IPS DF 19.7 (cell line): ENCODE results near the gene RIBC1.
A peak's percentile ranks its signal among the peaks of the same experiment; 100 is the strongest.
"Not testable (repeated sequence)": the region's sequence is repeated elsewhere in the genome, so short reads cannot be mapped to it uniquely, and the experiment has no call there.

Experiments used
- DNase-seq: peaks from one replicate; pipeline ENCODE4 v3.0.0-alpha.2; 2013; ENCODE audit warnings: low read depth, low spot score

RIBC1 gene

GRCh38 chrX:53435997-53436396, 13.3 kb downstream of the RIBC1 start:
- DNase-seq: no peak

- DNase-seq: no peak
Measured at GRCh38 chrX:53437206-53437605, 14.5 kb downstream of the RIBC1 start.

- DNase-seq: no peak
Measured at GRCh38 chrX:53438174-53438831, 15.6 kb downstream of the RIBC1 start.

DNA sequence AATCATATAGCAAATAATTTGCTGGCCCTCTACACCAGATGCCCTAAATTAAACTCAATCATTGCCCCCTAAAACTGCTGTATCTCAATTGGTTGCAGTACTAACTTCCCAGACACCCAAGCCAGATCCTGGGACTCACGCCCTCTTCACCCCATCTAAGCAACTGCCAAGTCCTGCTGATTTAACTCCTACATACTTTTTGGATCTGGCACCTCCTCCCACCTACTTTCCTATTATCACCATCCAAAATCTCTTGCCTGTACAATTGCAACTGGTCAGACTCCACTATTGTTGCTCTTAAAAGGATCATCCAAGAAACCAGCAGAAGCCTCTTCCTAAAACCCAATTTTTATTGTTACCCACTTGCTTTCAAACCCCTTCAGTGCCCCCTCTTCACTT, 16.2 kb downstream of the RIBC1 start:
- DNase-seq: no peak

- DNase-seq: no peak
Measured at GRCh38 chrX:53440101-53440500, 17.4 kb downstream of the RIBC1 start.

DNA sequence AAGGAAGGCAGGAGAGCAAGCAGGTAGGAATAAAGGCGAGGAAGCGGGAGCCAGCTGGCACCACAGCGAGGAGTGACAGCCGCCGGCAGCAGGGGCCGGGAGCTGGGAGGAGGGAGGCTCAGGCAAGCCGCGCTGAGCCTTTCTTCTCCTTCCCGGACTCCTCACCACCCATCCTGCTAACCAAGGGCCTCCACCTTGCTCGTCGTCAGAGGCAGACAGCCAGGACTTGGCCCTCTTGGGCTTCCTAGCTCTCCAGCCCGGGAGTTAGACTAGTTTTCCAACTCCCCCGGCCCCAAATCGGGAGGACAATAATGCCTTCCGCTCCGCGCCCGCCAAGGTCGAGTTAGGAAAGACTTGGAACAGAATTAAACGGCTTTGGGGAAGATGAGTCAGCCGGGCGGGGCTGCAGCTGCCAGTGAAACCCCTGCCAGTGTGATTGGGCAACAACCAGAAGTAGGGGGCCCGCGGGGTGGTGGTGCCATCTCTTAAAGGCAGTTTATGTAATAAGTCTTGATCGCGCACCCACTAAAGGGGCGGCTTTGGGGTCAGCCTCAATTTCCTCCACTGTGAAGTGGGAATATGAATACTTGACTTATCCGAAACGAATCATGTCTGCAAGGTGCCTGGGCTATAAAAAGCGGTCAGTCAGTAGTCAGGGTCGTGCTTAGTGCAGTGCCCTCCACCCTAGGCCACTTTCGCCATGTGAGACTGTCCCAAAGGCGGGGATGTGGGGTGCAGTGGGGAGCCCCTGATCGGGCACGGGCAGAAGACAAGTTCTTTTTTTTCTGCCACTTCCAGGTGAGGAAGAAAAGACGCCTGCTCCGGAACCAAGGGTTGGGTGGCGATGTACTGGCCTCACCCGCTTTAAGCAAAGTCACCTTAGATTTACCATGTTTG, 18.2 kb downstream of the RIBC1 start:
- no peak for DNase-seq

DNA sequence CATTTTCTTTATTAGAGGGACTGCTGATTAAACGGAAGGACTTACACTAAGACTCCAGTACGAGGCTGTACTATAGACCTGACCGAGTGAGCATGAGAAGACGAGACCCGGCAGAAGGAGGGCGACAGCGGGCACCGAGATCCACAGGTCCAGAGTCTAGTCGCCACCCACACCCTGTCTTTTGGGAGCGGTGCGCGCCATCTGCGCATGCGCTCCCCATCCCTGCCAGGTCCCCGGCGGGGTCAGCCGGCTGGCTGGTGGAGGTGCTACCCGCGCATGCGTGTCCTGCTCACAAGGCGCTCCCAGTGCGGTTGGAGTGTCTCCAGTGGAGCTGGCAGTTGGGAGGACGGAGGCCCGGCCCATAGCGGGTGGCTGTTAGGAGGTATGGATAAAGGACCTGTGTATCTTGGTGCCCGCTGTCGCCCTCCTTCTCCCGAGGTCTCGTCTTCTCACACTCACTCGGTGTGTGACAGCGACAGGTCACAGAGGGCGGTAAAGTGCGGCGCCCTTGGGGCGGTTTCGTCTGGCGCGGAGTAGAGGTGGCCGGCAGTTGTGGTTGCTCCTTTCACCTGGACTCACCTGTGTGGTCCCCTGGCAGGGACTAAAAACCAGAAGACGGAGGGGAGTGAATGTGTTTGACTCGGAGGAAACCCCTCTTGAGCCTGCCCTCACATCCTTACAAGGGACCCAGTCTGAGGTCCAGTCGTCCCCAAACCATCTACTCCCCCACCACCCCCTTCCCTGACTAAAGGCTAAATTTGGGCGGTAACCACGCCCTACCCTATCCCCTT, 19.1 kb downstream of the RIBC1 start:
- DNase-seq: peak; percentile 15

DNA sequence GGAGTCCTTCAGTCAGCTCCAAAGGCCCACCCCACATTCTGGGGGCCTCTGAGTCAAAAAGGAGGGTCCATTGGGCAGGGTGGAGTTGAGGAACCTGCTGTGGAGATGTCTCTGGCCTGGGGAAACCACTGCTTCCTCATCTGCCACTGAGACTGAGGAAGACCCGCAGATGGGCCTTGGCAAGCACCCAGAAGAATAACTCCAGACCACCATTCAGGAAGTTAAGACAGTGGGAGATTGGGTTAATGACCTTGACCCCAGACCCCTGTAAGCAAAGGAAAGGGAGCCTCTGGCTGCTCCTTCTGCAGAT, 19.6 kb downstream of the RIBC1 start:
- no peak for DNase-seq

DNA sequence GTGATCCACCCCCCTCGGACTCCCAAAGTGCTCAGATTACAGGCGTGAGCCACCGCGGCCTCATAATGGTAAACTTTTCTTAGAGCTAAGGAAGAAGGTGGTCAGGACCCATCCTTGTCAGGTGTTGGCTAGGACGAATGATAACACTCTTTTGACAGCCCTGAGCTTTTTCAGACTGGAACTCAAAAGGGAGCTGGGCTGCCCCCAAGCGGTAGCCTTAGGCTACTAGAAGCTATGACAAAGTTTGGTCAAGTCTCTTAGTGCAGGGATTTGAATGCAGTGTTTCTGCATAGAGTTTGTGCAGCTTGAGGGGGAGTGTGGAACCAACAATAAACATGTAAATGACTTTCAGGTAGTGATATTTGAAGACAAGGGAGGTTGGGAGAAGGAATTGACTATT, 23.3 kb downstream of the RIBC1 start:
- peak; percentile 12 for DNase-seq

DNA sequence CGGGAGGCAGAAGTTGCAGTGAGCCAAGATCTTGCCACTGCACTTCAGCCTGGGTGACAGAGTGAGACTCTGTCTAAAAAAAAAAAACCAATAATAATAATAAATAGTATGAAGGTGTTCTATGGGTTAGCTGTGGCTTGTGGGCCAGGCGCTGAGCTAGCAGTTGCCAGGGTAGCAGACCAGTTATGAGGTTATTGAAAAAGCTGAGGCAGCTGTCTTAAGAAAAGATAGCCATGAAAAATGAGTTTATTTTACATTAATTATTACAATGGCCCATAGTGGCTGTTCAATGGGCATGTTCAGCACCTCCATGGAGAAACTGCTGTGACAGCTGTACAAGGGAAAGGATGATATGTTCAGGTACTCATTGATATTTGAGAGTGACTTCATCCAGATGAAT, 24.8 kb downstream of the RIBC1 start:
- DNase-seq: no peak

DNA sequence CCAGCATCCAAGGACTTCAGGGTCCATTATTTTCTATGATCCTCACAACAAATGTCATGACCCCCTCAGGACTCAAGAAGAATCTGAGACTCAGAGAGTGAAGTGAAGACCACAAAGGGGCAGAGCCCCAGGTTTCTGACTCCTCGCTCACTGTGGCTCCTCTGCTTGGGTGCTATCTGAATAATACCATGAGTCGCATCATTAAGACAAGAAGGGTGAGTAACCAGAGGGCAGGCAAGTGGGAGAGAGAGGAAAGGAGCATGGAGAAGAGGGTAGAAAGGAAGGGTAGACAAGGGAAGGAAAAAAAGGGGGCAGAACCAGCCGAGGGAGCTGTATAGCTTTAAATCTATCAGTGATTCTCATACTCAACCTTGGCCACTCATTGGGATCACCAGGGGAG, 27.0 kb downstream of the RIBC1 start:
- no peak for DNase-seq

DNA sequence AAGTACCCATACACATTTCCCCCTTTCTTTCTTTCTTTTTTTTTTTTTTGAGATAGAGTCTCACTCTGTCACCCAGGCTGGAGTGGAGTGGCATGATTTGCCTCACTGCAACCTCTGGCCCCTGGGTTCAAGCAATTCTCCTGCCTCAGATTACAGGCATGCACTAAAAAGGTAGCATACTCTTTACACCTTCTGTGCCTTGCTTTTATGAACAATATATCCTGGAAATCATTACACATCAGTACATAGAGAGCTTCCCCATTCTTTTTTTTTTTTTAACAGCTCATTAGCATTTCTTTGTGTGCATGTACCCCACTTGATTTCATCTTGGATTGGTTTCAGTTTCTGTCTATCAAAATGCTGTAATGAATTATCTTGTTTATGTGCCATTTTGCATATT, 30.1 kb downstream of the RIBC1 start:
- DNase-seq: no peak

- no peak for DNase-seq
Measured at GRCh38 chrX:53456254-53456653, 33.6 kb downstream of the RIBC1 start.

GRCh38 chrX:53458082-53458481, 35.4 kb downstream of the RIBC1 start:
- DNase-seq: no peak

DNA sequence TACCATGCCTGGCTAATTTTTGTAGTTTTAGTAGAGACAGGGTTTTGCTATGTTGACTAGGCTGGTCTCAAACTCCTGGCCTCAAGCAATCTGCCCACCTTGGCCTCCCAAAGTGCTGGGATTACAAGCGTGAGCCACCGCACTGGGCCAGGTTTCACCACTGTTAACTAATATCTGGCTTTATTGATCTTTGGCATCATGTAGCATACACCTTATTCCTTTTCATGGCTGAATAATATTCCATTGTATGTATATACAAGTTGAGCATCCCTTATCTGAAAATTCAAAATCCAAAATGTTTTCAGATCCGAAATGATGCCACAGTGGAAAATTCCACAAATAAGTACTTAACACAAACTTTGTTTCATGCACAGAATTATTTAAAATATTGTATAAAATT, 46.0 kb downstream of the RIBC1 start:
- not testable (repeated sequence) for DNase-seq

DNA sequence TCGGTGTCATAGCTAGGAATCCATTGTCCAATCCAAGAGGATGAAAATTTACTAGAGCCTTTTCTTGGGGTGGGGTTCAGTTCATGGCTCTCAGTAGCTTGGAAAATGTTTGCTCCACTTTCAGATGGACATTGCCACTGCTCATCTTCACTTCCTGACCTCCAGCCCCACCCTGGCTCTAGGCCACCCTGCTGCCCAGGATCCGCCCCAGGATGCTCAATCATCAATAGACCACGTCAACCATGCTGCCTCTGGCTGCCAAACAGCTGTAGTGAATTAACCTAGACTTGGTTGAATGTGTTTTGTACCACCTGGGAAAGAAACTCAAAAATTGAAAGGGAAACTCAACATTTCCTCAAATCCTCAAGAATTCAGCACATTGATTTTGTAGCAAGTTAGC, 48.7 kb downstream of the RIBC1 start:
- DNase-seq: no peak

- DNase-seq: no peak
Measured at GRCh38 chrX:53474707-53475106, 52.0 kb downstream of the RIBC1 start.

DNA sequence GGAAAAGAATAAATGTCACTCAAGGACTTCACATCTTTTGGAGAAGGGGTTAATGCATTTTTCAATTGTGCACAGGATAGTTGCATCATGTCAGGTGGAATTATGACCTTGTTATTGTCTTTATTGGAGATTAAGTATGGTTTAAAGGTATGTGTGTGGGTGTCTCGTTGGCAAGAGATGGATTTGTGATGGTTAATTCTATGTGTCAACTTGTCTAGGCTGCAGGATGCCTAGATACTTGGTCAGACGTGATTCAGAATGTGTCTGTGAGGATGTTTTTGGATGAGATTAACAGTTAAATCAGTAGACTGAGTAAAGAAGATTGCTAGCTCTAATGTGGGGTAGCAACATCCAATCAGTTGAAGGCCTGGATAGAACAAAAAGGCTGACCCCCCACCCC, 53.7 kb downstream of the RIBC1 start:
- DNase-seq: no peak

- peak; percentile 52 for DNase-seq
Measured at GRCh38 chrX:53479301-53479700, 56.6 kb downstream of the RIBC1 start.
